ENCODE measurements around the gene SEMA4G. TPM values are rescaled to one million over a fixed set of nuclear protein-coding genes. Genes with fewer than 3 reads are reported as not detected.

SEMA4G gene
- total and polyA plus RNA-seq, 2 of the 13 experiments (the other 11 are each of a cell fraction or from before 2014, with no cell fraction given): 46.2 to 207 TPM

DNA sequence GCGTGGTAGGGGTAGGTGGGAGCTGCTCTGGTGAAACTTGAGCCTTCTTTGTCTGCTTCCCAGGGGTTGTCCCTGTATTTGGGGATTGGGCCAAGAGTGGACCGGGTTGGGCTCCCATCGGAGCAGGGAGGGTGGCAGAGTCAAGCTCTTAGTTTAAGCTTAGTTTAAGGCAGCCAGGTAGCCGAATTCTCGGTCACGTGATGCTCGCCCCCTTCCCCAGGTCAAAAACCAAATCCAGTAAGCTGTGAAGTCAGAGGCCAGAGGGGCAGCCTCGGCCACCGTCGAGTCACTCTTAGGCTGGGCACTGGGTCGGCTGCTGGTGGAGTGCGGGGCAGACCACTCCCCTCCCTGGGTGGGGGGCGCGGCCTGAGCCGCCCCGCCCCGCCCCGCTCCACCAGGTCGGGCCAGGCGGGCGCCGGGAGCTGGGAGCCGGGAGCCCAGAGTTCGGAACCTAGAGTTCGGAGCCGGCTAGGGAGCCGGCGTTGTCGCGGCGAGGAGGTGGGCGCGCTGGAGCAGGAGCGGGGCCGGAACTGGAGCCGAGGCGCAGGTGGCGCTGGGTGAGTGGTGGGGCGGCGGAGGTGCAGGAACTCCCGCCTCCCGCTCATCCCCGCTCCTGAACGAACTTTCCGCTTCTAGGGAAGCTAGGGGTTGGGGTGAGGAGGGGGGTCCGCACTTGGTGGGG, 27.5 kb downstream of the SEMA4G start (continued):
- TF ChIP-seq MXD4 (CRISPR knock-in tag; IDR thresholded peaks at IDR 0.05): 0 out of 2 replicates have a peak, but pooled peaks have one; percentile 5
- TF ChIP-seq SP5 (CRISPR knock-in tag; IDR thresholded peaks at IDR 0.05; ENCODE audit: borderline replicate concordance, low read depth): no peak
- TF ChIP-seq ATF4 (CRISPR knock-in tag; IDR thresholded peaks at IDR 0.05): no peak
- TF ChIP-seq ZNF451 (CRISPR knock-in tag; IDR thresholded peaks at IDR 0.05): peak; percentile 39; the same call in 1 of the 2 replicates
- TF ChIP-seq USF2 (IDR thresholded peaks at IDR 0.05; ENCODE audit: low read depth, low read length): peak; percentile 70
- TF ChIP-seq USF2 (CRISPR knock-in tag; IDR thresholded peaks at IDR 0.05; ENCODE audit: borderline replicate concordance): peak; percentile 61
- no peak for TF ChIP-seq YEATS2 (CRISPR knock-in tag; IDR thresholded peaks at IDR 0.05; ENCODE audit: borderline replicate concordance)
- TF ChIP-seq TCF12 (IDR thresholded peaks at IDR 0.05): no peak
- 0 out of 2 replicates have a peak, but pooled peaks have one; percentile 51 for TF ChIP-seq TCF12 (CRISPR knock-in tag; IDR thresholded peaks at IDR 0.05)
- TF ChIP-seq, protein P1, sequence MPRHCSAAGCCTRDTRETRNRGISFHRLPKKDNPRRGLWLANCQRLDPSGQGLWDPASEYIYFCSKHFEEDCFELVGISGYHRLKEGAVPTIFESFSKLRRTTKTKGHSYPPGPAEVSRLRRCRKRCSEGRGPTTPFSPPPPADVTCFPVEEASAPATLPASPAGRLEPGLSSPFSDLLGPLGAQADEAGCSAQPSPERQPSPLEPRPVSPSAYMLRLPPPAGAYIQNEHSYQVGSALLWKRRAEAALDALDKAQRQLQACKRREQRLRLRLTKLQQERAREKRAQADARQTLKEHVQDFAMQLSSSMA (CRISPR knock-in tag; IDR thresholded peaks at IDR 0.05): peak; percentile 12; the same call in 1 of the 2 replicates
- TF ChIP-seq NFRKB (IDR thresholded peaks at IDR 0.05): no peak
- no peak; the same call in 1 of the 2 replicates for TF ChIP-seq ZNF121 (CRISPR knock-in tag; IDR thresholded peaks at IDR 0.05)
- TF ChIP-seq ZNF891 (CRISPR knock-in tag; IDR thresholded peaks at IDR 0.05): no peak
- TF ChIP-seq WIZ (CRISPR knock-in tag; IDR thresholded peaks at IDR 0.05): 0 out of 2 replicates have a peak, but pooled peaks have one; percentile 7
- TF ChIP-seq, protein P2, sequence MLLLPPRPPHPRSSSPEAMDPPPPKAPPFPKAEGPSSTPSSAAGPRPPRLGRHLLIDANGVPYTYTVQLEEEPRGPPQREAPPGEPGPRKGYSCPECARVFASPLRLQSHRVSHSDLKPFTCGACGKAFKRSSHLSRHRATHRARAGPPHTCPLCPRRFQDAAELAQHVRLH (CRISPR knock-in tag; IDR thresholded peaks at IDR 0.05; ENCODE audit: borderline replicate concordance, low read depth): no peak
- TF ChIP-seq, protein P3, sequence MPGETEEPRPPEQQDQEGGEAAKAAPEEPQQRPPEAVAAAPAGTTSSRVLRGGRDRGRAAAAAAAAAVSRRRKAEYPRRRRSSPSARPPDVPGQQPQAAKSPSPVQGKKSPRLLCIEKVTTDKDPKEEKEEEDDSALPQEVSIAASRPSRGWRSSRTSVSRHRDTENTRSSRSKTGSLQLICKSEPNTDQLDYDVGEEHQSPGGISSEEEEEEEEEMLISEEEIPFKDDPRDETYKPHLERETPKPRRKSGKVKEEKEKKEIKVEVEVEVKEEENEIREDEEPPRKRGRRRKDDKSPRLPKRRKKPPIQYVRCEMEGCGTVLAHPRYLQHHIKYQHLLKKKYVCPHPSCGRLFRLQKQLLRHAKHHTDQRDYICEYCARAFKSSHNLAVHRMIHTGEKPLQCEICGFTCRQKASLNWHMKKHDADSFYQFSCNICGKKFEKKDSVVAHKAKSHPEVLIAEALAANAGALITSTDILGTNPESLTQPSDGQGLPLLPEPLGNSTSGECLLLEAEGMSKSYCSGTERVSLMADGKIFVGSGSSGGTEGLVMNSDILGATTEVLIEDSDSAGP (CRISPR knock-in tag; IDR thresholded peaks at IDR 0.05; ENCODE audit: borderline replicate concordance): peak; percentile 48; the same call in 1 of the 2 replicates
- peak; percentile 48; the same call in 1 of the 2 replicates for TF ChIP-seq TFE3 (CRISPR knock-in tag; IDR thresholded peaks at IDR 0.05)
- 0 out of 2 replicates have a peak, but pooled peaks have one; percentile 24 for TF ChIP-seq GATA4 (IDR thresholded peaks at IDR 0.05; ENCODE audit: borderline replicate concordance, low read depth)
- TF ChIP-seq RBFOX2 (IDR thresholded peaks at IDR 0.05; ENCODE audit: low read depth, low read length): peak; percentile 72; the same call in 1 of the 2 replicates
- TF ChIP-seq ZNF20 (CRISPR knock-in tag; IDR thresholded peaks at IDR 0.05): no peak
- no peak for TF ChIP-seq FOSL1 (CRISPR knock-in tag; IDR thresholded peaks at IDR 0.05; ENCODE audit: borderline replicate concordance)
- TF ChIP-seq RFX3 (CRISPR knock-in tag; IDR thresholded peaks at IDR 0.05): no peak
- TF ChIP-seq ZNF776 (CRISPR knock-in tag; IDR thresholded peaks at IDR 0.05): peak; percentile 32; the same call in 1 of the 2 replicates
- TF ChIP-seq KLF9 (CRISPR knock-in tag; IDR thresholded peaks at IDR 0.05; ENCODE audit: low read depth): no peak
